Neural progenitor cell (in vitro differentiated cells): ENCODE data around the gene CHST4. TPM values are rescaled to one million over a fixed set of nuclear protein-coding genes. Genes with fewer than 3 reads are reported as not detected.

Experiments used
- DNase-seq: peaks from one replicate; pipeline ENCODE4 v3.0.0-alpha.2; 2016; ENCODE audit warnings: low spot score
- H2AFZ ChIP-seq: fragments of 200-600 bp; sonication (generic); replicated peaks from 2 replicates; pipeline ENCODE4 v1.6.1; 2016; ENCODE audit warnings: antibody characterized with exemption
- H3F3A ChIP-seq: fragments of 200-600 bp; sonication (generic); 2 replicates; pipeline ENCODE4 v1.6.1; 2016; ENCODE audit warnings: antibody characterized with exemption, low read depth
- H3K27ac ChIP-seq: fragments of 200-600 bp; sonication (generic); 2 replicates; pipeline ENCODE4 v1.5.1; 2016; ENCODE audit warnings: mild to moderate bottlenecking
- H3K27me3 ChIP-seq: fragments of 200-600 bp; sonication (generic); 2 replicates; pipeline ENCODE4 v1.6.1; 2016; ENCODE audit warnings: mild to moderate bottlenecking, moderate library complexity
- H3K36me3 ChIP-seq: fragments of 200-600 bp; sonication (generic); 2 replicates; pipeline ENCODE4 v1.5.1; 2016
- H3K4me1 ChIP-seq: fragments of 200-600 bp; sonication (generic); 2 replicates; pipeline ENCODE4 v1.6.1; 2016; ENCODE audit warnings: mixed run types
- H3K4me2 ChIP-seq: fragments of 200-600 bp; sonication (generic); 2 replicates; pipeline ENCODE4 v1.6.1; 2016
- H3K4me3 ChIP-seq: fragments of 200-600 bp; sonication (generic); 2 replicates; pipeline ENCODE4 v1.5.1; 2016
- H3K79me2 ChIP-seq: fragments of 200-600 bp; sonication (generic); 2 replicates; pipeline ENCODE4 v1.6.1; 2016; ENCODE audit warnings: low read depth
- H3K9ac ChIP-seq: fragments of 200-600 bp; sonication (generic); 2 replicates; pipeline ENCODE4 v1.6.1; 2016
- H3K9me3 ChIP-seq: fragments of 200-600 bp; sonication (generic); 2 replicates; pipeline ENCODE4 v1.5.1; 2016; ENCODE audit warnings: low read depth
- H4K20me1 ChIP-seq: fragments of 200-600 bp; sonication (generic); 2 replicates; pipeline ENCODE4 v1.6.1; 2016; ENCODE audit warnings: low read depth
- H3K27ac Mint-ChIP-seq: 3 replicates; pipeline ENCODE4 v1.8.0; 2021; ENCODE audit warnings: mixed read lengths
- H3K27me3 Mint-ChIP-seq: 2 replicates; pipeline ENCODE4 v1.8.0; 2022; ENCODE audit warnings: low read depth, mild to moderate bottlenecking, inconsistent platforms, moderate library complexity, mixed read lengths; ENCODE audit not compliant: insufficient read depth
- H3K36me3 Mint-ChIP-seq: 3 replicates; pipeline ENCODE4 v1.8.0; 2021; ENCODE audit warnings: mixed read lengths
- H3K4me1 Mint-ChIP-seq: 3 replicates; pipeline ENCODE4 v1.8.0; 2021; ENCODE audit warnings: mixed read lengths
- H3K4me3 Mint-ChIP-seq: 3 replicates; pipeline ENCODE4 v1.8.0; 2021; ENCODE audit warnings: mild to moderate bottlenecking, moderate library complexity, mixed read lengths
- H3K9me3 Mint-ChIP-seq: 3 replicates; pipeline ENCODE4 v1.8.0; 2020; ENCODE audit warnings: mixed read lengths
- CTCF ChIP-seq: fragments of 200-600 bp; sonication (generic); IDR thresholded peaks from 2 replicates; pipeline ENCODE4 v1.5.1; 2017; ENCODE audit warnings: antibody characterized with exemption, mild to moderate bottlenecking
- EZH2 ChIP-seq: fragments of 200-600 bp; sonication (generic); IDR thresholded peaks from 2 replicates; pipeline ENCODE4 v1.6.1; 2017; ENCODE audit warnings: antibody characterized with exemption, mild to moderate bottlenecking, moderate library complexity
- EZH2phosphoT487 ChIP-seq: fragments of 200-600 bp; sonication (generic); IDR thresholded peaks from 2 replicates; pipeline ENCODE4 v1.6.1; 2017; ENCODE audit warnings: antibody characterized with exemption
- total RNA-seq: library from RNA; depleted of rRNA; stranded (reverse); fragments of >200 nt; gene quantifications from 2 replicates; pipeline ENCODE4 v1.2.3, GENCODE V29; 2015; ENCODE audit warnings: low replicate concordance

Gene CHST4
- total RNA-seq, 1 donor from 2014 or later = not detected

- no peaks in the 10 kb centered on the region for H3F3A ChIP-seq
- H3K4me2 ChIP-seq = no peak overlapping the region
- no peak for TF ChIP-seq CTCF
- TF ChIP-seq EZH2phosphoT487 = no peak
- TF ChIP-seq EZH2 = no peak
- no peaks in the 10 kb centered on the region for H3K27me3 Mint-ChIP-seq
- peaks cover 16% of the 10 kb centered on the region for H3K27me3 ChIP-seq
- no peaks in the 10 kb centered on the region for H3K9me3 Mint-ChIP-seq
- no peak overlapping the region for H3K4me3 ChIP-seq
- H2AFZ ChIP-seq = no peak overlapping the region
- no peak overlapping the region for H3K4me3 Mint-ChIP-seq
- H3K27ac ChIP-seq = no peak overlapping the region
- no peak for DNase-seq
- H3K36me3 ChIP-seq = no peaks in the 10 kb centered on the region
- no peaks in the 10 kb centered on the region for H3K4me1 ChIP-seq
- H4K20me1 ChIP-seq = no peaks in the 10 kb centered on the region
- H3K4me1 Mint-ChIP-seq = no peaks in the 10 kb centered on the region
- no peaks in the 10 kb centered on the region for H3K79me2 ChIP-seq
- no peak overlapping the region for H3K9ac ChIP-seq
- no peak overlapping the region for H3K27ac Mint-ChIP-seq
- H3K9me3 ChIP-seq = no peaks in the 10 kb centered on the region
- no peaks in the 10 kb centered on the region for H3K36me3 Mint-ChIP-seq
These were observed 35.9 kb upstream of the CHST4 start for GRCh38 chr16:71490361-71490760.

GRCh38 chr16:71491054-71491453 lies 35.2 kb upstream of the CHST4 start:
- no peaks in the 10 kb centered on the region for H3K36me3 Mint-ChIP-seq
- no peaks in the 10 kb centered on the region for H3K4me1 ChIP-seq

GRCh38 chr16:71492786-71493185 lies 33.4 kb upstream of the CHST4 start:
- Histone ChIP-seq H3K9ac (no peak overlapping the region), H3K9me3 (no peaks in the 10 kb centered on the region), H3K36me3 (no peaks in the 10 kb centered on the region), H2AFZ (no peak overlapping the region), H3K27me3 (peaks cover 16% of the 10 kb centered on the region), H3K4me1 (no peaks in the 10 kb centered on the region), H3K79me2 (no peaks in the 10 kb centered on the region), H3K4me3 (no peak overlapping the region), H3K4me2 (no peak overlapping the region), H4K20me1 (no peaks in the 10 kb centered on the region), H3K27ac (no peak overlapping the region), H3F3A (no peaks in the 10 kb centered on the region)
- Mint-ChIP-seq H3K9me3 (no peaks in the 10 kb centered on the region), H3K27ac (no peak overlapping the region), H3K4me3 (no peak overlapping the region), H3K4me1 (no peaks in the 10 kb centered on the region), H3K27me3 (no peaks in the 10 kb centered on the region), H3K36me3 (no peaks in the 10 kb centered on the region)
- no peak for TF ChIP-seq EZH2phosphoT487
- TF ChIP-seq CTCF = no peak
- no peak for TF ChIP-seq EZH2
- DNase-seq = no peak

More at GRCh38 chr16:71491054-71491453, 35.2 kb upstream of the CHST4 start:
- H3K27ac ChIP-seq = no peak overlapping the region
- TF ChIP-seq EZH2 (no peak), EZH2phosphoT487 (no peak), CTCF (no peak)
- no peaks in the 10 kb centered on the region for H3K36me3 ChIP-seq
- no peaks in the 10 kb centered on the region for H3K79me2 ChIP-seq
- no peak overlapping the region for H3K4me2 ChIP-seq
- Mint-ChIP-seq H3K4me3 (no peak overlapping the region), H3K27me3 (no peaks in the 10 kb centered on the region), H3K4me1 (no peaks in the 10 kb centered on the region), H3K27ac (no peak overlapping the region), H3K9me3 (no peaks in the 10 kb centered on the region)
- H3K9ac ChIP-seq = no peak overlapping the region
- no peaks in the 10 kb centered on the region for H4K20me1 ChIP-seq
- no peaks in the 10 kb centered on the region for H3F3A ChIP-seq
- peaks cover 16% of the 10 kb centered on the region for H3K27me3 ChIP-seq
- H3K9me3 ChIP-seq = no peaks in the 10 kb centered on the region
- no peak overlapping the region for H2AFZ ChIP-seq
- no peak overlapping the region for H3K4me3 ChIP-seq
- DNase-seq = no peak
